PC-3 (cell line): ENCODE results near the gene DOCK4. TPM values are rescaled to one million over a fixed set of nuclear protein-coding genes. Genes with fewer than 3 reads are reported as not detected.

ENCODE experiments used
- ATAC-seq: fragments of 200-7000 bp; cut with Tn5 transposase; 2 replicates; pipeline ENCODE4 v1.9.1; 2020; ENCODE audit warnings: mild to moderate bottlenecking, moderate library complexity
- BruUV-seq: library from RNA; stranded (reverse); fragments of 400-500 nt; replicated peaks from 2 replicates; lab custom pipeline; 2021; lab: Mats Ljungman, UMichigan
- CTCF ChIA-PET: fragments of 300-600 bp; sonication (Branson Sonifier 250); formaldehyde crosslinking; loops from one replicate; lab custom pipeline; 2022; ENCODE audit warnings: antibody characterized with exemption; lab: Charles Lee
- POLR2A ChIA-PET: fragments of 300-600 bp; sonication (Branson Sonifier 250); formaldehyde crosslinking; loops from one replicate; lab custom pipeline; 2022; ENCODE audit warnings: antibody characterized with exemption; ENCODE audit not compliant: unreplicated experiment; lab: Charles Lee
- DNase-seq: peaks from one replicate; pipeline ENCODE4 v3.0.0-alpha.2; 2015
- H2AFZ ChIP-seq: fragments of 300-600 bp; sonication (generic); 2 replicates; pipeline ENCODE4 v1.6.0; 2016; ENCODE audit warnings: antibody characterized with exemption, low read length
- H3F3A ChIP-seq: fragments of 300-600 bp; sonication (generic); one replicate; pipeline ENCODE4 v1.6.0; 2017; ENCODE audit warnings: antibody characterized with exemption, low read length, control low read depth, mild to moderate bottlenecking; ENCODE audit not compliant: unreplicated experiment
- H3K27ac ChIP-seq: fragments of 300-600 bp; sonication (generic); 2 replicates; pipeline ENCODE4 v1.5.1; 2016; ENCODE audit warnings: mild to moderate bottlenecking, low read length
- H3K27me3 ChIP-seq: fragments of 300-600 bp; sonication (generic); 2 replicates; pipeline ENCODE4 v1.6.1; 2016; ENCODE audit warnings: low read length, mixed read lengths
- H3K36me3 ChIP-seq: fragments of 300-600 bp; sonication (generic); 2 replicates; pipeline ENCODE4 v1.6.1; 2016; ENCODE audit warnings: low read depth, mixed run types, low read length, mixed read lengths
- H3K4me1 ChIP-seq: fragments of 300-600 bp; sonication (generic); 2 replicates; pipeline ENCODE4 v1.5.1; 2016; ENCODE audit warnings: low read length; ENCODE audit not compliant: insufficient read depth
- H3K4me2 ChIP-seq: fragments of 300-600 bp; sonication (generic); 2 replicates; pipeline ENCODE4 v1.6.0; 2016; ENCODE audit warnings: low read length
- H3K4me3 ChIP-seq: fragments of 300-600 bp; sonication (generic); 2 replicates; pipeline ENCODE4 v1.5.1; 2016; ENCODE audit warnings: mild to moderate bottlenecking, low read length, mixed read lengths
- H3K79me2 ChIP-seq: fragments of 300-600 bp; sonication (generic); 2 replicates; pipeline ENCODE4 v1.6.1; 2017; ENCODE audit warnings: low read length, mixed read lengths
- H3K9ac ChIP-seq: fragments of 300-600 bp; sonication (generic); 2 replicates; pipeline ENCODE4 v1.6.0; 2016; ENCODE audit warnings: mild to moderate bottlenecking, low read length
- H3K9me2 ChIP-seq: fragments of 300-600 bp; sonication (generic); replicated peaks from 2 replicates; pipeline ENCODE4 v1.6.1; 2016; ENCODE audit warnings: mixed run types, low read length, mixed read lengths
- H3K9me3 ChIP-seq: fragments of 300-600 bp; sonication (generic); 2 replicates; pipeline ENCODE4 v1.6.1; 2016; ENCODE audit warnings: low read length, mixed read lengths
- H4K20me1 ChIP-seq: fragments of 300-600 bp; sonication (generic); 2 replicates; pipeline ENCODE4 v1.6.1; 2016; ENCODE audit warnings: low read length, mixed read lengths
- EZH2 ChIP-seq: fragments of 300-600 bp; sonication (generic); IDR thresholded peaks from one replicate; pipeline ENCODE4 v1.6.1; 2017; ENCODE audit warnings: antibody characterized with exemption, mild to moderate bottlenecking, low read length; ENCODE audit not compliant: unreplicated experiment
- EZH2phosphoT487 ChIP-seq: fragments of 300-600 bp; sonication (generic); IDR thresholded peaks from 2 replicates; pipeline ENCODE4 v1.6.1; 2018; ENCODE audit warnings: mild to moderate bottlenecking, antibody characterized with exemption, low read length, borderline replicate concordance
- intact Hi-C: fragments of 100-400 bp; cut with micrococcal nuclease; formaldehyde crosslinking; loops from 2 replicates; pipeline ENCODE4 v1.9.0; 2023
- total RNA-seq: library from RNA; depleted of rRNA; stranded (reverse); fragments of >200 nt; gene quantifications from 2 replicates; pipeline ENCODE4 v1.2.3, GENCODE V29; 2014
- TF ChIP-seq, protein P1 (sequence below): fragments of 300-600 bp; sonication (generic); conservative IDR thresholded peaks from 2 replicates; pipeline ENCODE4 v1.5.1; 2017; ENCODE audit warnings: antibody characterized with exemption, low read depth, mild to moderate bottlenecking, low read length

Gene DOCK4
- total RNA-seq, 1 experiment from 2014 or later, result 25.4 TPM

DNA sequence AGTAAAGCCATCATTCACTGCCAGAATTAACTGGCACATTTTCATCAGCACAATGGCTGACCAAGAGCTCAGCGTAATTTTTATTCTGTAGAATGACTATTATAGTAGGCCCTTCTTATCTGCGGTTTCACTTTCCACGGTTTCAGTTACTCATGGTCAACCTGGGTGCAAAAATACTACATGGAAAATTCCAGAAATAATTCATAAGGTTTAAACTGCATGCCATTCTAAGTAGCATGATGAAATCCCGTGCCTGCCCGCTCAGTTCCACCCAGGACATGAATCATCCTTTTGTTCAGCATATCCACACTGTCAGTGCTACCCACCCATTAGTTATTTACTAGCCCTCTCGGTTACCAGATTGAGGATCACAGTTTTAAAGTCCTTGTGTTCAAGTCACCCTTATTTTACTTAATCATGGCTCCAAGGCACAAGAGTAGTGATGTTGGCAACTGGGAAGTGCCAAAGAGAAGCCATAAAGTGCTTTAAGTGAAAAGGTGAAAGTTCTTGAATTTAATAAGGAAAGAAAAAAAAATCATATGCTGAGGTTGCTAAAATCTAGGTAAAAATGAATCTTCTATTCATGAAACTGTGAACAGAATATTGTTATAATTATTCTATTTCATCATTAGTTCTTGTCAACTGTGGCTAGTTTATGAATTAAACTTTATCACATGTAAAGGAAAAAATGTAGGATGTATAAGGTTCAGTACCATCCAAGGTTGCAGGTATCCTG lies 204.9 kb downstream of the DOCK4 start:
- DNase-seq (peak; percentile 85), ATAC-seq (peak; percentile 98)
- CTCF ChIA-PET, result no interaction called here
- H3K4me1 ChIP-seq, result peaks cover 25% of the 10 kb centered on the region
- no peaks in the 10 kb centered on the region for H4K20me1 ChIP-seq
- POLR2A ChIA-PET, result interaction anchor here (0.7 kb wide), 1 partner anchor 100 kb away, joined by 4 read pairs; no protein-coding TSS in a partner anchor
- H3K4me2 ChIP-seq, result peak overlapping the region; percentile 62
- no peaks in the 10 kb centered on the region for H3K36me3 ChIP-seq
- TF ChIP-seq EZH2phosphoT487, result no peak
- TF ChIP-seq, protein P1, sequence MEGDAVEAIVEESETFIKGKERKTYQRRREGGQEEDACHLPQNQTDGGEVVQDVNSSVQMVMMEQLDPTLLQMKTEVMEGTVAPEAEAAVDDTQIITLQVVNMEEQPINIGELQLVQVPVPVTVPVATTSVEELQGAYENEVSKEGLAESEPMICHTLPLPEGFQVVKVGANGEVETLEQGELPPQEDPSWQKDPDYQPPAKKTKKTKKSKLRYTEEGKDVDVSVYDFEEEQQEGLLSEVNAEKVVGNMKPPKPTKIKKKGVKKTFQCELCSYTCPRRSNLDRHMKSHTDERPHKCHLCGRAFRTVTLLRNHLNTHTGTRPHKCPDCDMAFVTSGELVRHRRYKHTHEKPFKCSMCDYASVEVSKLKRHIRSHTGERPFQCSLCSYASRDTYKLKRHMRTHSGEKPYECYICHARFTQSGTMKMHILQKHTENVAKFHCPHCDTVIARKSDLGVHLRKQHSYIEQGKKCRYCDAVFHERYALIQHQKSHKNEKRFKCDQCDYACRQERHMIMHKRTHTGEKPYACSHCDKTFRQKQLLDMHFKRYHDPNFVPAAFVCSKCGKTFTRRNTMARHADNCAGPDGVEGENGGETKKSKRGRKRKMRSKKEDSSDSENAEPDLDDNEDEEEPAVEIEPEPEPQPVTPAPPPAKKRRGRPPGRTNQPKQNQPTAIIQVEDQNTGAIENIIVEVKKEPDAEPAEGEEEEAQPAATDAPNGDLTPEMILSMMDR, result no peak
- TF ChIP-seq EZH2, result no peak
- H3K9me2 ChIP-seq, result no peaks in the 10 kb centered on the region
- intact Hi-C loops, result loop anchor here (1.0 kb wide), 2 partner anchors 34 to 70 kb away; no protein-coding TSS in a partner anchor
- peak overlapping the region; percentile 88 for H3K27ac ChIP-seq
- peak overlapping the region; percentile 49 for H2AFZ ChIP-seq
- no peaks in the 10 kb centered on the region for H3K27me3 ChIP-seq
- peak overlapping the region; percentile 36 for H3K9ac ChIP-seq
- BruUV-seq, result TSS peak; percentile 99
- peak overlapping the region; percentile 9; the same call in 1 of the 2 replicates for H3K4me3 ChIP-seq
- 0 out of 2 replicates have a peak, but pooled peaks cover 9% of the 10 kb centered on the region for H3K79me2 ChIP-seq
- no peaks in the 10 kb centered on the region for H3F3A ChIP-seq
- H3K9me3 ChIP-seq, result no peaks in the 10 kb centered on the region

- Histone ChIP-seq H3K4me3 (no peak overlapping the region), H3K9me3 (no peaks in the 10 kb centered on the region), H2AFZ (no peak overlapping the region), H3K4me2 (no peak overlapping the region), H3F3A (no peaks in the 10 kb centered on the region), H3K36me3 (peaks cover 3% of the 10 kb centered on the region; the same call in 1 of the 2 replicates), H3K27me3 (no peaks in the 10 kb centered on the region), H3K4me1 (peaks cover 16% of the 10 kb centered on the region), H3K9ac (no peak overlapping the region), H3K9me2 (no peaks in the 10 kb centered on the region), H4K20me1 (no peaks in the 10 kb centered on the region), H3K27ac (no peak overlapping the region), H3K79me2 (no peaks in the 10 kb centered on the region)
- CTCF ChIA-PET, result no interaction called here
- POLR2A ChIA-PET, result no interaction called here
- DNase-seq (no peak), ATAC-seq (no peak)
- intact Hi-C loops, result no loop called here
- no TSS peak for BruUV-seq
- TF ChIP-seq EZH2 (no peak), EZH2phosphoT487 (no peak)
- TF ChIP-seq, protein P1, result no peak
These were observed 207.9 kb downstream of the DOCK4 start for GRCh38 chr7:111998326-111998725.

GRCh38 chr7:111997546-111997945 lies 208.7 kb downstream of the DOCK4 start:
- H3K36me3 ChIP-seq, result peaks cover 3% of the 10 kb centered on the region; the same call in 1 of the 2 replicates
- H3K9me3 ChIP-seq, result no peaks in the 10 kb centered on the region
- H3K27me3 ChIP-seq, result no peaks in the 10 kb centered on the region
- DNase-seq (no peak), ATAC-seq (no peak)
- H3K27ac ChIP-seq, result no peak overlapping the region
- H3K4me2 ChIP-seq, result no peak overlapping the region
- H3K4me1 ChIP-seq, result peaks cover 16% of the 10 kb centered on the region
- no peaks in the 10 kb centered on the region for H3K9me2 ChIP-seq
- no peak overlapping the region for H3K4me3 ChIP-seq
- no peaks in the 10 kb centered on the region for H3F3A ChIP-seq
- no peaks in the 10 kb centered on the region for H3K79me2 ChIP-seq
- BruUV-seq, result no TSS peak
- no peaks in the 10 kb centered on the region for H4K20me1 ChIP-seq
- intact Hi-C loops, result no loop called here
- CTCF ChIA-PET, result no interaction called here
- no peak overlapping the region for H2AFZ ChIP-seq
- POLR2A ChIA-PET, result no interaction called here
- H3K9ac ChIP-seq, result no peak overlapping the region
- TF ChIP-seq EZH2phosphoT487, result no peak
- TF ChIP-seq EZH2, result no peak
- TF ChIP-seq, protein P1, result no peak
